Stimulated activated naive CD8-positive, alpha-beta T cell treated with anti-CD3 and anti-CD28 coated beads, Interleukin-15, Interleukin-2, amounts not matched to agents 100 U/mL and 50 U/mL, for 24 hours (primary cell): ENCODE data around the gene OR4C3.
"Not testable (repeated sequence)": the region's sequence is repeated elsewhere in the genome, so short reads cannot be mapped to it uniquely, and the experiment has no call there.

Experiments used
- ATAC-seq: fragments of 150-1000 bp; cut with Tn5 transposase; one replicate; pipeline ENCODE4 v1.10.0; 2021
- DNase-seq: peaks from one replicate; pipeline ENCODE4 v3.0.0; 2021

Gene OR4C3

DNA sequence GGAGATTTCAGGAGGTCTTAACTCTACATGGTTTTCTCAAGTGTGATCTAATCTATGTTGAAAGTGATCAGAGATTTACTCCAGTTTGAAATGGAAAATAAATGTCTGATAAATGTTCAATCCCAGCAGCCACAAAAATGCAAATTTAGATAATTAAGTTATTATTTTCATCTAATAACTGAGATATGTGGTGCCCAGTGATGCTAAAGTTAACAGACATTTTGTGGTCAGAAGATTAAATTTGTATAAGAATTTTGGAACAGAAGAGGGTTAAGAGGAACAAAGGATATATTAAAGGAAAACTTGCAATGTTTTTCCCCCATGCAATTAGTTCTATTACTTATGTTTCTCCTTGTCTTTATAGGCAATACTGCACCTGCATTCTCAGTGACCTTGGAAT is at the start of gene OR4C3:
Gene OR4C3, plus strand, starts transcription at position 301 of the 400 bp plus-strand sequence. CDS start 102 bp downstream, outside the sequence.
- ATAC-seq, DNase-seq: not testable (repeated sequence)

DNA sequence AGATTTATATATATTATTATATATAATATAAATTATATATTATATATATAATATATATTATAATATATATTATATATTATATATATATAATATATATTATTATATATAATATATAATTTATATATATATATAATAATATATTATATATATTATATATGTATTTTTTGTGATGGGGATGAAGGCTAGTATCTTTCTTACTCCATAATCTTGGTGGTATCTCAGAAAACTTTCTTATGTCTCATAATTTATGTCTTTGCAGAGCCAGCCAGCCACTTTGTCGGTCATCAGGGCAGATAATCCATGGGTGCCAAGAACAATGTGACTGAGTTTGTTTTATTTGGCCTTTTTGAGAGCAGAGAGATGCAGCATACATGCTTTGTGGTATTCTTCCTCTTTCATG is 18.8 kb upstream of the OR4C3 start, which contains the start of gene OR4S1:
Gene OR4S1, plus strand, starts transcription at position 301 of the 400 bp plus-strand sequence. Its CDS starts 0 bp downstream, at position 301.
- ATAC-seq (no peak), DNase-seq (no peak)

DNA sequence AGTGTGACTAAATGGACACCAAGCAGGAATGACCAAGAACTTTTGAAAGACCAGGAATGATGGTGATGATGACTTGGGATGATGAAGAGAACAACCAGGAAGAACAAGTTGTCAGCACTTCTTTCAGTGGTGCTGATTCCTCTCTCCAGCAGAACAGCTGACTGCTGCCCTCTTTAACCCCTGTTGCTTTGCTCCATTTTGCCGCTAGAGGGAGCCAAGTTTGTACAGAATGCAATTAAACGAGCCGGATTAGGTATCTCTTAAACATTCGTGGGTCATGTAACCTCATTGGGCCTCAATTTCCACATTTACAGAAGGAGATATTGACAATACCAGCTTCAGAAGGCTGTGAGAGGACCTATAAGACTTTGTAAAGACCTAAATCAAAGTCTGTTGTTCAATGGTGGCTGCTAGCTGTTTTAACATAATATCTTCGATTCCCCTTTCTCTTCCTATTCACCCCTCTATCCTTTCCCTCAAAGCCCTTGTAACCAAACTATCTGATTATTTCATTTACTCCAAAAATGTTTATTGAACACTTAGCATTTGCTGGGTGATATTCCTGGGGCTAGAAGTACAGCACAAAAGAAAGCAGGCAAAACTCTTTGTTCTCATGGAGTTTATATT is 16.8 kb upstream of the OR4C3 start:
- peak; percentile 77 for DNase-seq
- ATAC-seq: peak; percentile 52

DNA sequence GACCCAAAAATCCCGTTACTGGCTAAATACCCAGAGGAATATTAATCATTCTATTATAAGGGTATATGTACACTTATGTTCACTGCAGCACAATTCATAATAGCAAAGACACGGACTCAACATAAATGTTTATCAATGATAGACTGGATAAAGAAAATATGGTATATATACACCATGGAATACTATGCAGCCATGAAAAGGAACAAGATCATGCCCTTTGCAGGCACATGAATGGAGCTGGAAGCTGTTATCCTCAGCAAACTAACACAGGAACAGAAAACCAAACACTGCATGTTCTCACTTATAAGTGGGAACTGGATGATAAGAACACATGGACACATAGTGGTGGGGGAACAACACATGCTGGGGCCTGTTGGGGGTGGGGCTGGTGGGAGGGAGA is 11.1 kb upstream of the OR4C3 start:
- DNase-seq, ATAC-seq: not testable (repeated sequence)

DNA sequence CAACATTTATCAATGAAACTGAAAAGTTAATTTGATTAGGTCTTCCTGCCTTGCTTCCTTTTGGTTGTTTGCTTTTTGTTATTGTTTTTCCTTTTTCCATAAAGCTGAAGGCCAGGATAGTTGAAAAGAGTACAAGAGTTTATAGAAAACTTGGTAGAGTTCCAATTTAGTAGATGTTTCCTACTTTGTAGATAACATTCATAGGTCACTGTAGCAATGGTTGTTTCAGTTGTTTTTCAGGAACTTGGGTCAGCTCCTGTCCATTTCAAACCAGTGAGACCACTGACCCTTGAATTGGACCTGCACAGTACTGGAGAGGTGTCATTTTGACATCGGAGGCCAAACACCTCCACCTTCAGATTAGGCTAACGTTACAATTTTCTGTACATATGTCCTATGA is 4.9 kb upstream of the OR4C3 start:
- DNase-seq, ATAC-seq: not testable (repeated sequence)

DNA sequence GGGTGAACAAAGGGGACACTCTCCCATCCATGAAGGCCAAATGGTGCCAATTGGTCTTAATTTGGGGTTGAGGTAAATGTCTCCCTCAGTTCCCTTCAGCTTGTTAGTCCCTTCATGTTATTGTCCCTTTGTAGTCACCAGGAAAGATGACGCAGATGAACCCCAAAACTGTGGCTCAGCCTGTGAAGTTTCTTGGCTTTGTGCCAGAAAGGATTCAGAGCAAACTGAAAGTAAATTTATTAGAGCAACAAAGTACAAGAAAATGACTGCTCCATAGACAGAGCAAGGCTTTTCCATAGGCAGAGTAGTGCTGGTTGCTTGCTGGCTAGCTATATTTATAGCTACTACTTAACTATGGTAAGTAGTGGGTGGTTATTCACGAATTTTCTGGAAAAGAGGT is 16.7 kb downstream of the OR4C3 start:
- DNase-seq (no peak), ATAC-seq (no peak)

GRCh38 chr11:48342505-48342904 is 17.8 kb downstream of the OR4C3 start:
- not testable (repeated sequence) for ATAC-seq, DNase-seq

DNA sequence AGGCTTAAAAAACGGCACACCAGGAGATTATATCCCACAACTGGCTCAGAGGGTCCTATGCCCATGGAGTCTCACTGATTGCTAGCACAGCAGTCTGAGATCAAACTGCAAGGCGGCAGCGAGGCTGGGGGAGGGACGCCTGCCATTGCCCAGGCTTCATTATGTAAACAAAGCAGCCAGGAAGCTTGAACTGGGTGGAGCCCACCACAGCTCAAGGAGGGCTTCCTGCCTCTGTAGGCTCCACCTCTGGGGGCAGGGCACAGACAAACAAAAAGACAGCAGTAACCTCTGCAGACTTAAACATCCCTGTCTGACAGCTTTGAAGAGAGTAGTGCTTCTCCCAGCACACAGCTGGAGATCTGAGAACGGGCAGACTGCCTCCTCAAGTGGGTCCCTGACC is 21.6 kb downstream of the OR4C3 start:
- DNase-seq, ATAC-seq: not testable (repeated sequence)

DNA sequence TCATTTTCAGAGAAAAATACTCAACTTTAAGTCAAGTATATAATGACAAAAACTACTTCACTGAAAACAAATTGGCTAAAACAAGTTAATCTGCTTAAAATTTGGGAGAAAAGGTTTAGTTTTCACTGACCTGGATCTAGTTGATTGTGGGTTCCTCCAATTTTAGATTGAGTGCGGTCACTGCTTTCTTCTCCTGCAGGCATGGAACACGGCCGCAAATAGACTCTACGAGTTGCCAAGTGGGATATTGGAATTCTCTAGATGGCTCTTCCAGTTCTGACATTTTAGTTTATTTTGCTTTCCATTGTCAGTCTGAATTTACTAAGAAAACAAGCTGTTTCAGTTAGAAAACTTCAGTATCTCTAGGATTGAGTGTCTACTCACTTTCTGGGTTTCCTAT is 29.3 kb downstream of the OR4C3 start:
- DNase-seq (no peak), ATAC-seq (no peak)

GRCh38 chr11:48354677-48355076 is 30.0 kb downstream of the OR4C3 start:
- no peak for ATAC-seq
- DNase-seq: no peak

GRCh38 chr11:48361289-48361688 is 36.6 kb downstream of the OR4C3 start:
- not testable (repeated sequence) for DNase-seq, ATAC-seq

DNA sequence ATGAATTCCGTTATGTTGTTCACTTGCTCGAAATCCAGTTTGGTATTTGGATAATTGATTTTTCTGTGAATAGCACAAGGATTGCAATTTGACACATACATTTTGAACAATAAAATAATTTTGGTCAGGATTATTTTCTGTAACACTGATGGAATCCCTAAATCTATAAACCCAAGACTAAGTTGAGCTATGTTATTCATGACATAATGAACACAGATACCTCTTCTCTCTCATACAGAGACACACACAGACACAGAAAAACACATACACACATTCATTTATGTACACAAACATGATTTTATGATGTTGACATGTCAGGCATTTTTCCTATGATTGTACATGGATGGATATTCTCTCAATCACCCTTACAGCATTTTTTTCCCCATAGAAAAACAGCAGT is 41.6 kb downstream of the OR4C3 start, which contains the start of gene OR4C5:
Gene OR4C5, minus strand, starts transcription at position 101 of the 400 bp plus-strand sequence. Its CDS starts 0 bp downstream, at position 101.
- no peak for DNase-seq
- no peak for ATAC-seq
